GM12878 (cell line): ENCODE results near the gene ZC3H10. TPM values are rescaled to one million over a fixed set of nuclear protein-coding genes. Genes with fewer than 3 reads are reported as not detected.

Source experiments
- BCLAF1 ChIP-seq: fragments of 450-650 bp; IDR thresholded peaks from 2 replicates; pipeline ENCODE4 v1.6.1; 2017; ENCODE audit warnings: antibody characterized with exemption, mild to moderate bottlenecking, moderate library complexity
- BHLHE40 ChIP-seq, 2 experiments: fragments of 450-650 bp in 1 of 2; IDR thresholded peaks; 2 replicates each; pipeline ENCODE4 v1.6.1; 2011 to 2017; ENCODE audit warnings: low read depth in 2 of 2, borderline replicate concordance in 1 of 2, improper control_type of control experiment in 1 of 2, low read length in 1 of 2, mild to moderate bottlenecking in 1 of 2
- CEBPZ ChIP-seq: fragments of 150-350 bp; IDR thresholded peaks from 2 replicates; pipeline ENCODE4 v1.6.1; 2016; ENCODE audit warnings: low read depth, low read length
- E4F1 ChIP-seq: fragments of 450-650 bp; IDR thresholded peaks from 2 replicates; pipeline ENCODE4 v1.6.1; 2018; ENCODE audit warnings: borderline replicate concordance, mild to moderate bottlenecking; ENCODE audit not compliant: partially characterized antibody
- FOXK2 ChIP-seq: fragments of 450-650 bp; IDR thresholded peaks from 2 replicates; pipeline ENCODE4 v1.6.1; 2017; ENCODE audit warnings: mild to moderate bottlenecking, moderate library complexity
- HCFC1 ChIP-seq: fragments of 150-350 bp; IDR thresholded peaks from 2 replicates; pipeline ENCODE4 v1.6.1; 2014; ENCODE audit warnings: low read length
- JUND ChIP-seq: IDR thresholded peaks from 2 replicates; pipeline ENCODE4 v1.6.1; 2012; ENCODE audit warnings: low read depth, mild to moderate bottlenecking, low read length, improper control_type of control experiment, moderate library complexity
- MTA2 ChIP-seq: fragments of 450-650 bp; IDR thresholded peaks from 2 replicates; pipeline ENCODE4 v1.6.1; 2016; ENCODE audit warnings: low read depth, mild to moderate bottlenecking, moderate library complexity
- PKNOX1 ChIP-seq: fragments of 450-650 bp; IDR thresholded peaks from 2 replicates; pipeline ENCODE4 v1.6.1; 2016; ENCODE audit warnings: mild to moderate bottlenecking
- RAD51 ChIP-seq: fragments of 450-650 bp; IDR thresholded peaks from 2 replicates; pipeline ENCODE4 v1.6.1; 2016; ENCODE audit warnings: moderate library complexity, mild to moderate bottlenecking, inconsistent platforms
- RELA ChIP-seq: fragments of 450-650 bp; IDR thresholded peaks from 2 replicates; pipeline ENCODE4 v1.8.0; 2014; ENCODE audit warnings: borderline replicate concordance; ENCODE audit not compliant: partially characterized antibody
- RFX5 ChIP-seq: IDR thresholded peaks from 2 replicates; pipeline ENCODE4 v1.6.1; 2011; ENCODE audit warnings: low read depth, low read length, improper control_type of control experiment
- RUNX3 ChIP-seq: IDR thresholded peaks from 2 replicates; pipeline ENCODE4 v1.6.1; 2012; ENCODE audit warnings: low read length, inconsistent platforms
- SMC3 ChIP-seq: IDR thresholded peaks from 2 replicates; pipeline ENCODE4 v1.6.1; 2011; ENCODE audit warnings: low read length, improper control_type of control experiment, borderline replicate concordance
- SP1 ChIP-seq: IDR thresholded peaks from one replicate; pipeline ENCODE4 v1.6.1; 2011; ENCODE audit warnings: low read depth, low read length
- SUPT20H ChIP-seq: IDR thresholded peaks from 2 replicates; pipeline ENCODE4 v1.6.1; 2011; ENCODE audit warnings: low read depth, mild to moderate bottlenecking, low read length, moderate library complexity, borderline replicate concordance; ENCODE audit not compliant: control insufficient read depth
- TAF1 ChIP-seq: IDR thresholded peaks from 2 replicates; pipeline ENCODE4 v1.6.1; 2011; ENCODE audit warnings: mild to moderate bottlenecking, low read depth, low read length, borderline replicate concordance
- TARDBP ChIP-seq: IDR thresholded peaks from 2 replicates; pipeline ENCODE4 v1.6.1; 2016; ENCODE audit warnings: borderline replicate concordance
- polyA plus RNA-seq, 11 experiments: library from polyadenylated mRNA; depleted of rRNA in 4 of 11; unstranded in 6 of 11; stranded (reverse) in 5 of 11; fragments of >200 nt; fragmentation: Nextera tagmentation in 4 of 11; fragmentation: Illumina TruSeq in 1 of 11; extraction: Ambion mirVana in 4 of 11; extraction: Trizol in 1 of 11; gene quantifications; 1 replicate in 1 of 11; 2 replicates in 10 of 11; pipeline versions ENCODE4 v1.2.1 to v1.2.3, GENCODE V29; 2011 to 2016; ENCODE audit warnings: inconsistent platforms in 2 of 11, missing spikeins in 2 of 11, low read depth in 1 of 11
- total RNA-seq, 4 experiments: library from RNA; depleted of rRNA in 3 of 4; stranded (reverse); fragments of >200 nt in 3 of 4; fragmentation: Illumina TruSeq in 1 of 4; extraction: Trizol in 1 of 4; gene quantifications; 2 replicates each; pipeline versions ENCODE4 v1.2.1 to v1.2.3, GENCODE V29; 2013 to 2021

The ZC3H10 gene
- total and polyA plus RNA-seq, 10 of the 15 experiments (the other 5 are each of a cell fraction or from before 2014, with no cell fraction given): 0.56 to 6.4 (median 3.7) TPM

GRCh38 chr12:56104815-56105608 is 13.1 kb upstream of the ZC3H10 start (continued):
- TF ChIP-seq RELA (no peak), SUPT20H (no peak), JUND (no peak), RFX5 (no peak), RAD51 (no peak; the same call in 1 of the 2 replicates), E4F1 (no peak), HCFC1 (no peak), TAF1 (no peak), MTA2 (no peak), PKNOX1 (no peak), FOXK2 (peak; percentile 69; the same call in 1 of the 2 replicates), SMC3 (no peak), TARDBP (no peak), BCLAF1 (no peak), RUNX3 (0 out of 2 replicates have a peak, but pooled peaks have one; percentile 0), SP1 (no peak), CEBPZ (no peak), BHLHE40 (IDR thresholded peaks at IDR 0.05; ENCODE audit: borderline replicate concordance in 1 of 2, low read depth in 2 of 2, low read length in 1 of 2) (peak; percentile 59 to 82)
